Measurements from ENCODE around the gene IQSEC1.

Gene IQSEC1

GRCh38 chr3:12934431-12934830, 138.8 kb downstream of the IQSEC1 start:
- no peak for DNase-seq (ENCODE audit: low spot score)

- DNase-seq (ENCODE audit: low spot score): no peak
Measured at GRCh38 chr3:12933901-12934300, 139.3 kb downstream of the IQSEC1 start.

- no peak for DNase-seq (ENCODE audit: low spot score)
Measured at GRCh38 chr3:12932754-12933153, 140.5 kb downstream of the IQSEC1 start.

GRCh38 chr3:12932347-12932746, 140.9 kb downstream of the IQSEC1 start:
- no peak for DNase-seq (ENCODE audit: low spot score)

- DNase-seq (ENCODE audit: low spot score): no peak
Measured at GRCh38 chr3:12931273-12931905, 141.8 kb downstream of the IQSEC1 start.

GRCh38 chr3:12929801-12930200, 143.4 kb downstream of the IQSEC1 start:
- no peak for DNase-seq (ENCODE audit: low spot score)

- no peak for DNase-seq (ENCODE audit: low spot score)
Measured at GRCh38 chr3:12926660-12927059, 146.6 kb downstream of the IQSEC1 start.

GRCh38 chr3:12925648-12926047, 147.6 kb downstream of the IQSEC1 start:
- no peak for DNase-seq (ENCODE audit: low spot score)

- no peak for DNase-seq (ENCODE audit: low spot score)
Measured at GRCh38 chr3:12924437-12924836, 148.8 kb downstream of the IQSEC1 start.

GRCh38 chr3:12922881-12923431, 150.3 kb downstream of the IQSEC1 start:
- DNase-seq (ENCODE audit: low spot score): no peak

GRCh38 chr3:12922306-12922705, 150.9 kb downstream of the IQSEC1 start:
- no peak for DNase-seq (ENCODE audit: low spot score)

GRCh38 chr3:12921736-12922135, 151.5 kb downstream of the IQSEC1 start:
- DNase-seq (ENCODE audit: low spot score): no peak

- no peak for DNase-seq (ENCODE audit: low spot score)
Measured at GRCh38 chr3:12920967-12921366, 152.3 kb downstream of the IQSEC1 start.

GRCh38 chr3:12919205-12919604, 154.0 kb downstream of the IQSEC1 start:
- DNase-seq (ENCODE audit: low spot score): no peak

- no peak for DNase-seq (ENCODE audit: low spot score)
Measured at GRCh38 chr3:12918231-12918630, 155.0 kb downstream of the IQSEC1 start.

GRCh38 chr3:12916159-12916558, 157.1 kb downstream of the IQSEC1 start:
- no peak for DNase-seq (ENCODE audit: low spot score)

- DNase-seq (ENCODE audit: low spot score): no peak
Measured at GRCh38 chr3:12914088-12914487, 159.1 kb downstream of the IQSEC1 start.

- DNase-seq (ENCODE audit: low spot score): no peak
Measured at GRCh38 chr3:12911881-12912415, 161.3 kb downstream of the IQSEC1 start.

GRCh38 chr3:12910356-12911099, 162.7 kb downstream of the IQSEC1 start:
- no peak for DNase-seq (ENCODE audit: low spot score)

- DNase-seq (ENCODE audit: low spot score): no peak
Measured at GRCh38 chr3:12909710-12910109, 163.5 kb downstream of the IQSEC1 start.

GRCh38 chr3:12908859-12909258, 164.4 kb downstream of the IQSEC1 start:
- DNase-seq (ENCODE audit: low spot score): no peak

- no peak for DNase-seq (ENCODE audit: low spot score)
Measured at GRCh38 chr3:12908136-12908730, 165.0 kb downstream of the IQSEC1 start.

GRCh38 chr3:12907729-12908128, 165.5 kb downstream of the IQSEC1 start:
- no peak for DNase-seq (ENCODE audit: low spot score)

All from RKO (cell line).